H9 (cell line): Measurements from ENCODE around the gene UQCR11. TPM values are rescaled to one million over a fixed set of nuclear protein-coding genes. Genes with fewer than 3 reads are reported as not detected.

Source experiments
- DNase-seq: peaks from one replicate; pipeline ENCODE4 v3.0.0-alpha.2; 2017
- H2AFZ ChIP-seq: one replicate; pipeline ENCODE4 v1.6.1; 2013; ENCODE audit warnings: mild to moderate bottlenecking, low read length, control low read depth, moderate library complexity
- H2AK5ac ChIP-seq: 2 replicates; pipeline ENCODE4 v1.6.1; 2013; ENCODE audit warnings: low read length, control low read depth, mixed read lengths; ENCODE audit not compliant: insufficient read length
- H2BK120ac ChIP-seq: one replicate; pipeline ENCODE4 v1.6.1; 2013; ENCODE audit warnings: low read depth, mild to moderate bottlenecking, low read length, control low read depth, inconsistent platforms; ENCODE audit not compliant: poor library complexity, severe bottlenecking
- H2BK12ac ChIP-seq: 2 replicates; pipeline ENCODE4 v1.6.1; 2013; ENCODE audit warnings: low read length, control low read depth, mixed read lengths, low read depth; ENCODE audit not compliant: insufficient read length
- H2BK15ac ChIP-seq: 2 replicates; pipeline ENCODE4 v1.6.1; 2013; ENCODE audit warnings: low read depth, low read length, control low read depth
- H2BK20ac ChIP-seq: one replicate; pipeline ENCODE4 v1.6.1; 2013; ENCODE audit warnings: low read depth, mild to moderate bottlenecking, low read length, control low read depth, inconsistent platforms; ENCODE audit not compliant: poor library complexity, severe bottlenecking
- H2BK5ac ChIP-seq: 2 replicates; pipeline ENCODE4 v1.6.1; 2013; ENCODE audit warnings: low read length, control low read depth, mixed read lengths; ENCODE audit not compliant: insufficient read length
- H3K14ac ChIP-seq: 2 replicates; pipeline ENCODE4 v1.6.1; 2013; ENCODE audit warnings: low read length, control low read depth; ENCODE audit not compliant: insufficient read depth
- H3K18ac ChIP-seq: 2 replicates; pipeline ENCODE4 v1.6.1; 2013; ENCODE audit warnings: low read depth, mild to moderate bottlenecking, mixed read lengths, low read length, control low read depth; ENCODE audit not compliant: insufficient read length
- H3K23ac ChIP-seq: 2 replicates; pipeline ENCODE4 v1.6.1; 2013; ENCODE audit warnings: low read length, control low read depth, mixed read lengths, low read depth; ENCODE audit not compliant: insufficient read length
- H3K23me2 ChIP-seq: 2 replicates; pipeline ENCODE4 v1.6.1; 2013; ENCODE audit warnings: low read depth, mild to moderate bottlenecking, mixed read lengths, low read length, control low read depth; ENCODE audit not compliant: insufficient read length, poor library complexity, severe bottlenecking
- H3K27ac ChIP-seq: 2 replicates; pipeline ENCODE4 v1.5.1; 2013; ENCODE audit warnings: low read length, control low read depth, mixed read lengths, low read depth; ENCODE audit not compliant: insufficient read length
- H3K27me3 ChIP-seq: 2 replicates; pipeline ENCODE4 v1.6.1; 2013; ENCODE audit warnings: low read length, control low read depth, inconsistent platforms; ENCODE audit not compliant: insufficient read depth
- H3K4ac ChIP-seq: 2 replicates; pipeline ENCODE4 v1.6.1; 2013; ENCODE audit warnings: low read depth, mild to moderate bottlenecking, control low read depth, inconsistent platforms, low read length, moderate library complexity
- H3K4me1 ChIP-seq: 2 replicates; pipeline ENCODE4 v1.6.1; 2013; ENCODE audit warnings: low read length, control low read depth, inconsistent platforms; ENCODE audit not compliant: insufficient read depth
- H3K4me2 ChIP-seq: 2 replicates; pipeline ENCODE4 v1.6.1; 2013; ENCODE audit warnings: low read length, control low read depth, mixed read lengths; ENCODE audit not compliant: insufficient read length, insufficient read depth
- H3K56ac ChIP-seq: 2 replicates; pipeline ENCODE4 v1.6.1; 2013; ENCODE audit warnings: low read depth, mild to moderate bottlenecking, mixed read lengths, low read length, control low read depth; ENCODE audit not compliant: insufficient read length
- H3K79me1 ChIP-seq: 2 replicates; pipeline ENCODE4 v1.6.1; 2013; ENCODE audit warnings: low read depth, mild to moderate bottlenecking, moderate library complexity, low read length, control low read depth, inconsistent platforms; ENCODE audit not compliant: insufficient read depth, poor library complexity, severe bottlenecking
- H3K79me2 ChIP-seq: 2 replicates; pipeline ENCODE4 v1.6.1; 2013; ENCODE audit warnings: low read length, control low read depth, inconsistent platforms; ENCODE audit not compliant: insufficient read depth
- H3K9ac ChIP-seq: 2 replicates; pipeline ENCODE4 v1.6.1; 2013; ENCODE audit warnings: low read length, control low read depth, mixed read lengths; ENCODE audit not compliant: insufficient read length; ENCODE audit errors: extremely low read depth
- H3K9me3 ChIP-seq: one replicate; pipeline ENCODE4 v1.6.1; 2013; ENCODE audit warnings: low read depth, low read length, inconsistent platforms; ENCODE audit not compliant: control insufficient read depth
- H3T11ph ChIP-seq: one replicate; pipeline ENCODE4 v1.6.1; 2013; ENCODE audit warnings: mild to moderate bottlenecking, low read length, control low read depth, inconsistent platforms
- H4K20me1 ChIP-seq: one replicate; pipeline ENCODE4 v1.6.1; 2013; ENCODE audit not compliant: control insufficient read depth, insufficient read length, insufficient read depth
- H4K5ac ChIP-seq: 2 replicates; pipeline ENCODE4 v1.6.1; 2013; ENCODE audit warnings: low read depth, mild to moderate bottlenecking, mixed read lengths, low read length, control low read depth; ENCODE audit not compliant: insufficient read length
- H4K8ac ChIP-seq: replicated peaks from 2 replicates; pipeline ENCODE4 v1.6.1; 2013; ENCODE audit warnings: low read length, control low read depth, mixed read lengths, low read depth; ENCODE audit not compliant: insufficient read length
- H4K91ac ChIP-seq: 2 replicates; pipeline ENCODE4 v1.6.1; 2013; ENCODE audit warnings: low read depth, mild to moderate bottlenecking, moderate library complexity, mixed read lengths, low read length, control low read depth; ENCODE audit not compliant: insufficient read length
- H3K27ac Mint-ChIP-seq, 3 experiments: 2 replicates in 2 of 3; 3 replicates in 1 of 3; pipeline ENCODE4 v1.8.0; 2020 to 2021; ENCODE audit warnings: mixed read lengths in 3 of 3, mild to moderate bottlenecking in 1 of 3, moderate library complexity in 1 of 3
- H3K27me3 Mint-ChIP-seq: 2 replicates; pipeline ENCODE4 v1.8.0; 2021; ENCODE audit warnings: low read depth, mild to moderate bottlenecking, moderate library complexity, mixed read lengths
- H3K36me3 Mint-ChIP-seq, 3 experiments: 2 replicates in 2 of 3; 3 replicates in 1 of 3; pipeline ENCODE4 v1.8.0; 2020 to 2021; ENCODE audit warnings: low read depth in 3 of 3, mixed read lengths in 3 of 3; ENCODE audit not compliant: insufficient read depth in 1 of 3
- H3K4me1 Mint-ChIP-seq, 2 experiments: 2 replicates each; pipeline ENCODE4 v1.8.0; 2020; ENCODE audit warnings: mixed read lengths in 2 of 2
- H3K4me3 Mint-ChIP-seq, 2 experiments: 2 replicates in 1 of 2; 3 replicates in 1 of 2; pipeline ENCODE4 v1.8.0; 2020 to 2021; ENCODE audit warnings: mild to moderate bottlenecking in 2 of 2, mixed read lengths in 2 of 2, moderate library complexity in 1 of 2
- H3K9me3 Mint-ChIP-seq, 2 experiments: 2 replicates in 1 of 2; 3 replicates in 1 of 2; pipeline ENCODE4 v1.8.0; 2020; ENCODE audit warnings: mild to moderate bottlenecking in 2 of 2, mixed read lengths in 2 of 2, moderate library complexity in 1 of 2
- WGBS: extraction: QIAGEN DNeasy Blood & Tissue Kit; methylation state at CpG from one replicate; pipeline ENCODE4 v1.1.7; 2013; ENCODE audit warnings: missing lambda C conversion rate, low lambda C conversion rate, mixed read lengths; ENCODE audit not compliant: insufficient read length; ENCODE audit errors: extremely low coverage; 5-methylcytosine and 5-hydroxymethylcytosine counted together
- total RNA-seq: library from RNA; stranded (reverse); gene quantifications from 2 replicates; pipeline ENCODE4 v1.2.1, GENCODE V29; 2021
- TF ChIP-seq, protein P1 (sequence below): fragments of 200-600 bp; sonication (generic); conservative IDR thresholded peaks from 3 replicates; pipeline ENCODE4 v1.8.0; 2021; ENCODE audit warnings: antibody characterized with exemption, mild to moderate bottlenecking

UQCR11 gene
- total RNA-seq, 1 experiment from 2014 or later = 174 TPM

DNA sequence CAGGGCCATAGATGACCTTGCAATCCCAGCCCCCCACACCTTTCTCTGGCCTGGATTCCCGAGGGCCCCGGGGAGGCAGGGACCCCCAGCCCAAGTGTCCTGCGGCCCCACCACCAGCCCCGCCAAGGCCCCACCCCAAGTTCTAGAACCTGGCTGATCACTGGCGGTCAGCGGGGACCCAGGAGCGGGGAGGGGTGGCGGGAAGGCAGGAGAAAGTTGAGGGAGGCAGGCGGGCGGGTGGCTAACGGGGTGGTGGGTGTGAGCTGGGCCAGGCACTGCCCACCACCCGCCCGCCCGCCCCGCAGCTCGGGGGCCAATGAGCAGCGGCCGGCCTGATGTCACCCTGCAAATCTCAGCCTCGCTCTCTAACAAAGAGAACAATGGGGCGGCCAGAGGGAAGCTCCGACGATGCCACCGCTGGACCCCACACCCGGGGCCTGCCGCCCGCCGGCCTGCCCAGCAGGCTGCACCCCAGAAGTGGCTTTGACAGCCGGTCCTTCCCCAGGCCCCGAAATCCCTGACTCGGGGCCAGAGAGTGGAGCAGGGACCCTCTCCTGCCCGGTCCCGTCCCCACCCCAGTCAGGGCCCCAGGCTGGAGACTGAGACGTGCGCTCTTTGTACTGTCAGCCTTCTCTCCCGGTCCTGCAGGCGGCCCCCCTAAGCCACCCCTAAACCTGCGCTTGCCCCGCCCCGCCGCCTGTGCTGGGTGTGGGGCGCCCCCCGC, 38.7 kb downstream of the UQCR11 start:
- Histone ChIP-seq H3K79me2 (peaks cover 30% of the 10 kb centered on the region; the same call in 1 of the 2 replicates), H3K4ac (no peak overlapping the region; the same call in 1 of the 2 replicates), H4K8ac (no peak overlapping the region), H3K4me1 (no peaks in the 10 kb centered on the region), H2BK120ac (no peak overlapping the region), H4K20me1 (no peaks in the 10 kb centered on the region), H2AK5ac (no peak overlapping the region), H3K56ac (no peak overlapping the region), H4K91ac (no peak overlapping the region), H3K4me2 (peak overlapping the region; percentile 46), H3K23me2 (no peaks in the 10 kb centered on the region), H2AFZ (no peak overlapping the region), H3K9ac (peak overlapping the region; percentile 64), H3K9me3 (no peaks in the 10 kb centered on the region), H2BK15ac (no peak overlapping the region), H3K14ac (peak overlapping the region; percentile 91), H2BK20ac (no peak overlapping the region), H3T11ph (no peak overlapping the region), H3K18ac (peak overlapping the region; percentile 80), H2BK12ac (no peak overlapping the region), H4K5ac (no peak overlapping the region), H2BK5ac (no peak overlapping the region), H3K79me1 (peaks cover 3% of the 10 kb centered on the region), H3K23ac (no peak overlapping the region), H3K27ac (no peak overlapping the region), H3K27me3 (no peaks in the 10 kb centered on the region; the same call in 1 of the 2 replicates)
- H3K4me3 Mint-ChIP-seq = peak overlapping the region; percentile 64 to 78
- peaks cover 2 to 15% of the 10 kb centered on the region in 2 experiments; a peak in 3 of 4 replicates for H3K4me1 Mint-ChIP-seq
- TF ChIP-seq, protein P1, sequence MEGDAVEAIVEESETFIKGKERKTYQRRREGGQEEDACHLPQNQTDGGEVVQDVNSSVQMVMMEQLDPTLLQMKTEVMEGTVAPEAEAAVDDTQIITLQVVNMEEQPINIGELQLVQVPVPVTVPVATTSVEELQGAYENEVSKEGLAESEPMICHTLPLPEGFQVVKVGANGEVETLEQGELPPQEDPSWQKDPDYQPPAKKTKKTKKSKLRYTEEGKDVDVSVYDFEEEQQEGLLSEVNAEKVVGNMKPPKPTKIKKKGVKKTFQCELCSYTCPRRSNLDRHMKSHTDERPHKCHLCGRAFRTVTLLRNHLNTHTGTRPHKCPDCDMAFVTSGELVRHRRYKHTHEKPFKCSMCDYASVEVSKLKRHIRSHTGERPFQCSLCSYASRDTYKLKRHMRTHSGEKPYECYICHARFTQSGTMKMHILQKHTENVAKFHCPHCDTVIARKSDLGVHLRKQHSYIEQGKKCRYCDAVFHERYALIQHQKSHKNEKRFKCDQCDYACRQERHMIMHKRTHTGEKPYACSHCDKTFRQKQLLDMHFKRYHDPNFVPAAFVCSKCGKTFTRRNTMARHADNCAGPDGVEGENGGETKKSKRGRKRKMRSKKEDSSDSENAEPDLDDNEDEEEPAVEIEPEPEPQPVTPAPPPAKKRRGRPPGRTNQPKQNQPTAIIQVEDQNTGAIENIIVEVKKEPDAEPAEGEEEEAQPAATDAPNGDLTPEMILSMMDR = no peak
- H3K9me3 Mint-ChIP-seq = peaks cover 2 to 3% of the 10 kb centered on the region in 2 experiments; a peak in 2 of 5 replicates
- H3K27me3 Mint-ChIP-seq = peaks cover 32% of the 10 kb centered on the region
- DNase-seq = peak; percentile 90
- WGBS = no CpG with 5 or more reads among the region's 42 CpGs
- H3K27ac Mint-ChIP-seq = no peak overlapping the region
- peaks cover 8 to 26% (median 24%) of the 10 kb centered on the region in 3 experiments; a peak in 6 of 7 replicates for H3K36me3 Mint-ChIP-seq
